Fibroblast of lung (primary cell): ENCODE results near the gene DUSP9. TPM values are rescaled to one million over a fixed set of nuclear protein-coding genes. Genes with fewer than 3 reads are reported as not detected.

Experiments used
- DNase-seq, 2 donors: peaks; one replicate each; pipeline versions ENCODE4 v3.0.0 to v3.0.0-alpha.2; 2010; ENCODE audit warnings: low read depth in 2 of 2
- H2AFZ ChIP-seq: 2 replicates; pipeline ENCODE4 v1.5.1; 2012; ENCODE audit warnings: low read length, control low read depth, inconsistent platforms
- H3K27ac ChIP-seq: 2 replicates; pipeline ENCODE4 v1.5.1; 2011; ENCODE audit warnings: low read length, control low read depth; ENCODE audit not compliant: insufficient read depth
- H3K27me3 ChIP-seq: 2 replicates; pipeline ENCODE4 v1.5.1; 2011; ENCODE audit warnings: mild to moderate bottlenecking, low read length; ENCODE audit not compliant: control insufficient read depth, insufficient read depth
- H3K36me3 ChIP-seq: 2 replicates; pipeline ENCODE4 v1.5.1; 2011; ENCODE audit warnings: low read length; ENCODE audit not compliant: control insufficient read depth, insufficient read depth
- H3K4me1 ChIP-seq: 2 replicates; pipeline ENCODE4 v1.5.1; 2011; ENCODE audit warnings: low read length; ENCODE audit not compliant: control insufficient read depth, insufficient read depth; ENCODE audit errors: extremely low read depth
- H3K4me2 ChIP-seq: 2 replicates; pipeline ENCODE4 v1.5.1; 2011; ENCODE audit warnings: low read length, control low read depth; ENCODE audit not compliant: insufficient read depth; ENCODE audit errors: extremely low read depth
- H3K4me3 ChIP-seq, 4 experiments: fragments of 200-600 bp in 1 of 4; sonication (generic) in 1 of 4; replicated peaks in 1 of 4; 2 replicates each; pipeline ENCODE4 v1.5.1; 2011 to 2016; ENCODE audit warnings: low read length in 4 of 4, low read depth in 3 of 4, mild to moderate bottlenecking in 3 of 4, control low read depth in 2 of 4, inconsistent platforms in 1 of 4, mixed read lengths in 1 of 4; ENCODE audit not compliant: insufficient read depth in 1 of 4; ENCODE audit errors: control extremely low read depth in 1 of 4
- H3K79me2 ChIP-seq: 2 replicates; pipeline ENCODE4 v1.5.1; 2012; ENCODE audit warnings: mild to moderate bottlenecking, low read length, inconsistent platforms; ENCODE audit not compliant: control insufficient read depth, insufficient read depth
- H3K9ac ChIP-seq: 2 replicates; pipeline ENCODE4 v1.5.1; 2011; ENCODE audit warnings: mild to moderate bottlenecking, low read length, control low read depth; ENCODE audit not compliant: insufficient read depth
- H3K9me3 ChIP-seq: 2 replicates; pipeline ENCODE4 v1.5.1; 2012; ENCODE audit warnings: low read depth, low read length; ENCODE audit not compliant: control insufficient read depth, insufficient read depth
- H4K20me1 ChIP-seq: 2 replicates; pipeline ENCODE4 v1.5.1; 2011; ENCODE audit warnings: low read length; ENCODE audit not compliant: control insufficient read depth, insufficient read depth; ENCODE audit errors: extremely low read depth
- CTCF ChIP-seq, 2 donors: IDR thresholded peaks in 1 of 2; conservative IDR thresholded peaks in 1 of 2; 1 replicate in 1 of 2; 2 replicates in 1 of 2; pipeline ENCODE4 v1.5.1; 2011 to 2012; ENCODE audit warnings: low read length in 2 of 2, control low read depth in 1 of 2, inconsistent platforms in 1 of 2, low read depth in 1 of 2, mild to moderate bottlenecking in 1 of 2
- EZH2 ChIP-seq: IDR thresholded peaks from 2 replicates; pipeline ENCODE4 v1.5.1; 2012; ENCODE audit warnings: low read length, control low read depth, mild to moderate bottlenecking; ENCODE audit errors: missing control alignments
- polyA plus RNA-seq, 2 donors: library from polyadenylated mRNA; depleted of rRNA in 1 of 2; stranded (reverse) in 1 of 2; unstranded in 1 of 2; fragments of >200 nt; gene quantifications; 2 replicates each; pipeline ENCODE4 v1.2.1, GENCODE V29; 2011 to 2012; ENCODE audit warnings: missing spikeins in 1 of 2
- total RNA-seq: library from RNA; depleted of rRNA; stranded (reverse); fragments of >200 nt; gene quantifications from 2 replicates; pipeline ENCODE4 v1.2.1, GENCODE V29; 2014

Gene DUSP9
- total and polyA plus RNA-seq, 2 donors (not counting 1 experiment from before 2014, with no cell fraction given) = not detected

- TF ChIP-seq CTCF (conservative IDR thresholded peaks at IDR 0.05 in 1 of 2, IDR thresholded peaks at IDR 0.05 in 1 of 2; ENCODE audit: low read depth in 1 of 2, low read length in 2 of 2) (no peak), EZH2 (no peak)
- DNase-seq = no peak
- Histone ChIP-seq H3K4me1 (no peaks in the 10 kb centered on the region), H3K4me3 (peak overlapping the region in 1 of 4 experiments; percentile 10), H2AFZ (no peak overlapping the region), H4K20me1 (no peaks in the 10 kb centered on the region), H3K9ac (no peak overlapping the region), H3K79me2 (no peaks in the 10 kb centered on the region), H3K27ac (no peak overlapping the region), H3K36me3 (no peaks in the 10 kb centered on the region), H3K27me3 (no peaks in the 10 kb centered on the region), H3K4me2 (no peak overlapping the region), H3K9me3 (no peaks in the 10 kb centered on the region)
Measured at GRCh38 chrX:153667281-153667955, 20.4 kb downstream of the DUSP9 start.

GRCh38 chrX:153667956-153668396 lies 21.0 kb downstream of the DUSP9 start:
- H3K4me2 ChIP-seq = no peak overlapping the region
- H3K4me1 ChIP-seq = no peaks in the 10 kb centered on the region
- no peaks in the 10 kb centered on the region for H4K20me1 ChIP-seq
- H3K79me2 ChIP-seq = no peaks in the 10 kb centered on the region
- no peak overlapping the region for H3K4me3 ChIP-seq
- H3K9me3 ChIP-seq = no peaks in the 10 kb centered on the region
- H3K27me3 ChIP-seq = no peaks in the 10 kb centered on the region
- H2AFZ ChIP-seq = no peak overlapping the region
- no peak overlapping the region for H3K9ac ChIP-seq
- H3K36me3 ChIP-seq = no peaks in the 10 kb centered on the region
- TF ChIP-seq EZH2 (no peak), CTCF (conservative IDR thresholded peaks at IDR 0.05 in 1 of 2, IDR thresholded peaks at IDR 0.05 in 1 of 2; ENCODE audit: low read depth in 1 of 2, low read length in 2 of 2) (peak; percentile 62 to 65)
- H3K27ac ChIP-seq = no peak overlapping the region
- peak; percentile 56 to 76 for DNase-seq

GRCh38 chrX:153668423-153669173 lies 21.6 kb downstream of the DUSP9 start:
- H3K27me3 ChIP-seq = no peaks in the 10 kb centered on the region
- no peak overlapping the region for H3K9ac ChIP-seq
- no peaks in the 10 kb centered on the region for H3K9me3 ChIP-seq
- H4K20me1 ChIP-seq = no peaks in the 10 kb centered on the region
- no peak overlapping the region for H2AFZ ChIP-seq
- TF ChIP-seq EZH2 = no peak
- TF ChIP-seq CTCF (conservative IDR thresholded peaks at IDR 0.05 in 1 of 2, IDR thresholded peaks at IDR 0.05 in 1 of 2; ENCODE audit: low read depth in 1 of 2, low read length in 2 of 2) = no peak
- DNase-seq = no peak
- no peak overlapping the region for H3K4me3 ChIP-seq
- no peak overlapping the region for H3K27ac ChIP-seq
- H3K36me3 ChIP-seq = no peaks in the 10 kb centered on the region
- H3K79me2 ChIP-seq = no peaks in the 10 kb centered on the region
- H3K4me2 ChIP-seq = no peak overlapping the region
- no peaks in the 10 kb centered on the region for H3K4me1 ChIP-seq
